GM12878 (cell line): Measurements from ENCODE around the gene MRPL1. TPM values are rescaled to one million over a fixed set of nuclear protein-coding genes. Genes with fewer than 3 reads are reported as not detected.

Source experiments
- ATAC-seq: fragments of 200-7000 bp; cut with Tn5 transposase; 3 replicates; pipeline ENCODE4 v1.9.1; 2020; ENCODE audit warnings: mild to moderate bottlenecking, moderate library complexity
- BruUV-seq: library from RNA; stranded (reverse); fragments of 400-500 nt; replicated peaks from 2 replicates; lab custom pipeline; 2021; lab: Mats Ljungman, UMichigan
- CTCF ChIA-PET: fragments of 300-600 bp; sonication (Branson Sonifier 250); formaldehyde crosslinking; extraction: SDS; loops from one replicate; lab custom pipeline; 2021; ENCODE audit warnings: inconsistent platforms; lab: Yijun Ruan, JAX
- POLR2A ChIA-PET: fragments of 350-600 bp; formaldehyde crosslinking; extraction: SDS; loops from one replicate; lab custom pipeline; 2021; ENCODE audit warnings: inconsistent platforms; lab: Charles Lee
- RAD21 ChIA-PET: fragments of 300-600 bp; sonication (Branson Sonifier 250); formaldehyde crosslinking; loops from one replicate; lab custom pipeline; 2023; ENCODE audit warnings: antibody characterized with exemption; ENCODE audit not compliant: unreplicated experiment; lab: Charles Lee
- SMC1A ChIA-PET: fragments of 300-600 bp; sonication (Branson Sonifier 250); formaldehyde crosslinking; loops from one replicate; lab custom pipeline; 2023; ENCODE audit not compliant: unreplicated experiment, uncharacterized antibody; lab: Charles Lee
- DNase-seq: peaks from one replicate; pipeline ENCODE4 v3.0.0-alpha.2; 2011; ENCODE audit warnings: low read depth, low spot score
- FAIRE-seq: peaks from 3 replicates; lab custom pipeline; 2011; peaks lifted over from hg19 to GRCh38; lab: Jason Lieb, UNC
- H2AFZ ChIP-seq: 2 replicates; pipeline ENCODE4 v1.6.0; 2011; ENCODE audit warnings: low read depth, low read length, control low read depth; ENCODE audit not compliant: control insufficient read depth
- H3K27ac ChIP-seq: 2 replicates; pipeline ENCODE4 v1.5.1; 2011; ENCODE audit warnings: control low read depth; ENCODE audit not compliant: control insufficient read depth, insufficient read depth
- H3K27me3 ChIP-seq, 2 experiments: replicated peaks in 1 of 2; 2 replicates each; pipeline versions ENCODE4 v1.6.0 to v1.6.1; 2011; ENCODE audit warnings: low read length in 1 of 2; ENCODE audit not compliant: control insufficient read depth in 2 of 2, insufficient read depth in 2 of 2
- H3K36me3 ChIP-seq, 2 experiments: 2 replicates each; pipeline ENCODE4 v1.5.1; 2011; ENCODE audit warnings: low read length in 1 of 2; ENCODE audit not compliant: control insufficient read depth in 2 of 2, insufficient read depth in 2 of 2
- H3K4me1 ChIP-seq: 2 replicates; pipeline ENCODE4 v1.6.1; 2011; ENCODE audit warnings: mild to moderate bottlenecking, low read length, moderate library complexity, mixed read lengths; ENCODE audit not compliant: control insufficient read depth, insufficient read depth
- H3K4me2 ChIP-seq: 2 replicates; pipeline ENCODE4 v1.6.0; 2011; ENCODE audit warnings: control low read depth; ENCODE audit not compliant: control insufficient read depth, insufficient read depth
- H3K4me3 ChIP-seq: fragments of 200-600 bp; sonication (generic); 2 replicates; pipeline ENCODE4 v1.5.1; 2016
- H3K79me2 ChIP-seq: 2 replicates; pipeline ENCODE4 v1.6.0; 2011; ENCODE audit warnings: low read length; ENCODE audit not compliant: control insufficient read depth, insufficient read depth
- H3K9ac ChIP-seq: 2 replicates; pipeline ENCODE4 v1.8.0; 2011; ENCODE audit warnings: low read length, control low read depth, mixed read lengths; ENCODE audit not compliant: control insufficient read depth, insufficient read depth
- H3K9me3 ChIP-seq: replicated peaks from 3 replicates; pipeline ENCODE4 v1.5.1; 2011; ENCODE audit warnings: mild to moderate bottlenecking, low read length; ENCODE audit not compliant: control insufficient read depth, insufficient read depth
- H4K20me1 ChIP-seq: 2 replicates; pipeline ENCODE4 v1.6.0; 2011; ENCODE audit not compliant: control insufficient read depth, insufficient read depth
- ATF3 ChIP-seq: IDR thresholded peaks from 2 replicates; pipeline ENCODE4 v1.6.1; 2011; ENCODE audit warnings: low read depth, mild to moderate bottlenecking, low read length, moderate library complexity, borderline replicate concordance; ENCODE audit errors: extremely low read depth
- E4F1 ChIP-seq: fragments of 450-650 bp; IDR thresholded peaks from 2 replicates; pipeline ENCODE4 v1.6.1; 2018; ENCODE audit warnings: borderline replicate concordance, mild to moderate bottlenecking; ENCODE audit not compliant: partially characterized antibody
- MYB ChIP-seq: fragments of 150-350 bp; IDR thresholded peaks from 2 replicates; pipeline ENCODE4 v1.6.1; 2014; ENCODE audit warnings: mild to moderate bottlenecking, low read depth, low read length, borderline replicate concordance
- NFIC ChIP-seq: IDR thresholded peaks from 2 replicates; pipeline ENCODE4 v1.6.1; 2012; ENCODE audit warnings: low read depth, mild to moderate bottlenecking, inconsistent platforms, low read length, moderate library complexity
- PRDM15 ChIP-seq: fragments of 450-650 bp; formaldehyde crosslinking; IDR thresholded peaks from 2 replicates; pipeline ENCODE4 v1.4.0; 2020; ENCODE audit warnings: mild to moderate bottlenecking, moderate library complexity
- ZNF687 ChIP-seq: fragments of 450-650 bp; IDR thresholded peaks from 2 replicates; pipeline ENCODE4 v1.6.1; 2017; ENCODE audit warnings: mild to moderate bottlenecking, moderate library complexity
- WGBS: methylation state at CpG from one replicate; pipeline ENCODE4 v1.1.6; 2016; ENCODE audit warnings: low lambda C conversion rate; ENCODE audit not compliant: insufficient replicate concordance, insufficient coverage; ENCODE audit errors: missing lambda C conversion rate; 5-methylcytosine and 5-hydroxymethylcytosine counted together
- in situ Hi-C: fragments of 300-500 bp; cut with MboI; formaldehyde crosslinking; loops from 9 replicates; pipeline ENCODE4 v1.14.3; 2018; ENCODE audit warnings: mixed read lengths
- intact Hi-C: fragments of 100-400 bp; cut with micrococcal nuclease; formaldehyde crosslinking; loops from one replicate; pipeline ENCODE4 v1.14.2; 2022; ENCODE audit not compliant: unreplicated experiment
- polyA plus RNA-seq, 11 experiments: library from polyadenylated mRNA; depleted of rRNA in 4 of 11; unstranded in 6 of 11; stranded (reverse) in 5 of 11; fragments of >200 nt; fragmentation: Nextera tagmentation in 4 of 11; fragmentation: Illumina TruSeq in 1 of 11; extraction: Ambion mirVana in 4 of 11; extraction: Trizol in 1 of 11; gene quantifications; 1 replicate in 1 of 11; 2 replicates in 10 of 11; pipeline versions ENCODE4 v1.2.1 to v1.2.3, GENCODE V29; 2011 to 2016; ENCODE audit warnings: inconsistent platforms in 2 of 11, missing spikeins in 2 of 11, low read depth in 1 of 11
- total RNA-seq, 4 experiments: library from RNA; depleted of rRNA in 3 of 4; stranded (reverse); fragments of >200 nt in 3 of 4; fragmentation: Illumina TruSeq in 1 of 4; extraction: Trizol in 1 of 4; gene quantifications; 2 replicates each; pipeline versions ENCODE4 v1.2.1 to v1.2.3, GENCODE V29; 2013 to 2021

The MRPL1 gene
- total and polyA plus RNA-seq, 10 of the 15 experiments (the other 5 are each of a cell fraction or from before 2014, with no cell fraction given) = 20.2 to 35.7 (median 28.2) TPM

GRCh38 chr4:77922158-77923094, 59.8 kb downstream of the MRPL1 start (continued):
- no peak for TF ChIP-seq NFIC

- FAIRE-seq (no peak), ATAC-seq (no peak), DNase-seq (no peak)
- RAD21 ChIA-PET = no interaction called here
- Histone ChIP-seq H4K20me1 (no peaks in the 10 kb centered on the region), H3K4me3 (no peak overlapping the region), H3K27me3 (no peaks in the 10 kb centered on the region), H2AFZ (no peak overlapping the region), H3K9me3 (no peaks in the 10 kb centered on the region), H3K36me3 (no peaks in the 10 kb centered on the region; a peak in 2 of 4 replicates), H3K9ac (no peak overlapping the region), H3K4me2 (no peak overlapping the region), H3K79me2 (no peaks in the 10 kb centered on the region), H3K4me1 (no peaks in the 10 kb centered on the region), H3K27ac (no peak overlapping the region)
- intact Hi-C loops = no loop called here
- no TSS peak for BruUV-seq
- CTCF ChIA-PET = interaction anchor here (1.8 kb wide), 1 partner anchor 32 kb away, joined by 7 read pairs; no protein-coding TSS in a partner anchor
- WGBS = 96% methylated on average over 1 of the region's 1 CpG
- POLR2A ChIA-PET = no interaction called here
- in situ Hi-C loops = no loop called here
- SMC1A ChIA-PET = interaction anchor here (1.1 to 1.6 kb wide), 3 partner anchors 10 to 16 kb away, joined by 3 to 4 read pairs (median 3); no protein-coding TSS in a partner anchor
- TF ChIP-seq MYB = no peak
- TF ChIP-seq E4F1 = no peak
- no peak for TF ChIP-seq ATF3
- TF ChIP-seq ZNF687 = no peak
- no peak for TF ChIP-seq PRDM15 (CRISPR knock-in tag)
Measured at GRCh38 chr4:77927991-77928925, 65.6 kb downstream of the MRPL1 start.
